Measurements from ENCODE around the gene FAH.

FAH gene

GRCh38 chr15:80202016-80202315 is 49.2 kb downstream of the FAH start:
- DNase-seq: no peak

- no peak for DNase-seq
Measured at GRCh38 chr15:80202641-80203360, 50.0 kb downstream of the FAH start.

GRCh38 chr15:80203361-80203885 is 50.6 kb downstream of the FAH start:
- no peak for DNase-seq

- no peak for DNase-seq
Measured at GRCh38 chr15:80204231-80204630, 51.4 kb downstream of the FAH start.

- DNase-seq: no peak
Measured at GRCh38 chr15:80207887-80208286, 55.1 kb downstream of the FAH start.

- DNase-seq: no peak
Measured at GRCh38 chr15:80208758-80209734, 56.2 kb downstream of the FAH start.

GRCh38 chr15:80210611-80211573 is 58.1 kb downstream of the FAH start:
- no peak for DNase-seq

- no peak for DNase-seq
Measured at GRCh38 chr15:80211976-80212375, 59.2 kb downstream of the FAH start.

- DNase-seq: no peak
Measured at GRCh38 chr15:80214910-80215309, 62.1 kb downstream of the FAH start.

- no peak for DNase-seq
Measured at GRCh38 chr15:80216141-80216540, 63.3 kb downstream of the FAH start.

GRCh38 chr15:80216911-80217310 is 64.1 kb downstream of the FAH start:
- no peak for DNase-seq

GRCh38 chr15:80217327-80217900 is 64.6 kb downstream of the FAH start:
- DNase-seq: no peak

- DNase-seq: no peak
Measured at GRCh38 chr15:80219955-80220354, 67.2 kb downstream of the FAH start.

GRCh38 chr15:80228959-80229610 is 76.3 kb downstream of the FAH start:
- no peak for DNase-seq

GRCh38 chr15:80231371-80231770 is 78.6 kb downstream of the FAH start:
- DNase-seq: no peak

- DNase-seq: no peak
Measured at GRCh38 chr15:80233581-80233980, 80.8 kb downstream of the FAH start.

GRCh38 chr15:80234883-80235282 is 82.1 kb downstream of the FAH start:
- peak in 3 of 5 experiments; percentile 15 to 38 (median 24) for DNase-seq
